ENCODE results near the gene DCD.

The DCD gene

DNA sequence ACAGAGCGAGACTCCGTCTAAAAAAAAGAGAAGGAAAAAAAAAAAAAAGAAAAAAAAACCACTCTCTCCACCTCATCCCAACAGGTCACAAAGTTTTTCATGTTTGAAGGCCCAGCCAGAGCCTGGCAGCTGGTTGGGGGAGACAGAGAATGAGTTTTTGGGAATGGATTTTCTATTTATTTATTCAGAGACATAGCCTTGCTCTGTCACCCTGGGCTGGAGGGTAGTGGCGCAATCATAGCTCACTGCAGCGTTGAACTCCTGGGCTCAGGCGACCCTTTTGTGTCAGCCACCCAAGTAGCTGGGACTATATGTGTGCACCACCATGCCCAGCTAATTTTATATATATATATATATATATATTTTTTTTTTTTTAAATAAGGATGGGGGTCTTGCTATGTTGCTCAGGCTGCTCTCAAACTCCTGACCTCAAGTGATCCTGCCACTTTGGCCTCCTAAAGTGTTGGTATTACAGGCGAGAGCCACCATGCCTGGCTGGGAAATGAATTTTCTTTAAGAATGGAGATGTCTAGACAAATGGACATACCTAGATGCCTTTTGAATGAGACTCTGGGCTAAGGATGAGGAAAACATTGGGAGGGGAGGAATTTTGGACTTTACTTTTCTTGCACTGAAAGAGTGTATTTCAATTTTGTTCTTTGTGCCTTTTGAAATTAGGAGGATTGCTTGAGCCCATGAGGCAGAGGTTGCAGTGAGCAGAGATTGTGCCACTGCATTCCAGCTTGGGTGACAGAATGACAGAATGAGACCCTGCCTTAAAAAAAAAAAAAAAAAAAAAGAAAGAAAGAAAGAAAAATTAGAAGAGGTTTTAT lies 42.8 kb downstream of the DCD start:
- no peak overlapping the region for H3K4me3 ChIP-seq
- TF ChIP-seq, protein P1, sequence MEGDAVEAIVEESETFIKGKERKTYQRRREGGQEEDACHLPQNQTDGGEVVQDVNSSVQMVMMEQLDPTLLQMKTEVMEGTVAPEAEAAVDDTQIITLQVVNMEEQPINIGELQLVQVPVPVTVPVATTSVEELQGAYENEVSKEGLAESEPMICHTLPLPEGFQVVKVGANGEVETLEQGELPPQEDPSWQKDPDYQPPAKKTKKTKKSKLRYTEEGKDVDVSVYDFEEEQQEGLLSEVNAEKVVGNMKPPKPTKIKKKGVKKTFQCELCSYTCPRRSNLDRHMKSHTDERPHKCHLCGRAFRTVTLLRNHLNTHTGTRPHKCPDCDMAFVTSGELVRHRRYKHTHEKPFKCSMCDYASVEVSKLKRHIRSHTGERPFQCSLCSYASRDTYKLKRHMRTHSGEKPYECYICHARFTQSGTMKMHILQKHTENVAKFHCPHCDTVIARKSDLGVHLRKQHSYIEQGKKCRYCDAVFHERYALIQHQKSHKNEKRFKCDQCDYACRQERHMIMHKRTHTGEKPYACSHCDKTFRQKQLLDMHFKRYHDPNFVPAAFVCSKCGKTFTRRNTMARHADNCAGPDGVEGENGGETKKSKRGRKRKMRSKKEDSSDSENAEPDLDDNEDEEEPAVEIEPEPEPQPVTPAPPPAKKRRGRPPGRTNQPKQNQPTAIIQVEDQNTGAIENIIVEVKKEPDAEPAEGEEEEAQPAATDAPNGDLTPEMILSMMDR (IDR thresholded peaks at IDR 0.05) = no peak
- peaks cover 0 to 10% of the 10 kb centered on the region in 2 donors for H3K27me3 ChIP-seq
- H3K27ac ChIP-seq = no peak overlapping the region
- no peaks in the 10 kb centered on the region for H3K4me1 ChIP-seq
- H3K9me3 ChIP-seq = no peaks in the 10 kb centered on the region
- peak in 1 of 2 donors; percentile 12 for DNase-seq
- no peaks in the 10 kb centered on the region for H3K36me3 ChIP-seq
- intact Hi-C loops (cut with DNase I; ENCODE audit: low total_unique reads) = no loop called here

DNA sequence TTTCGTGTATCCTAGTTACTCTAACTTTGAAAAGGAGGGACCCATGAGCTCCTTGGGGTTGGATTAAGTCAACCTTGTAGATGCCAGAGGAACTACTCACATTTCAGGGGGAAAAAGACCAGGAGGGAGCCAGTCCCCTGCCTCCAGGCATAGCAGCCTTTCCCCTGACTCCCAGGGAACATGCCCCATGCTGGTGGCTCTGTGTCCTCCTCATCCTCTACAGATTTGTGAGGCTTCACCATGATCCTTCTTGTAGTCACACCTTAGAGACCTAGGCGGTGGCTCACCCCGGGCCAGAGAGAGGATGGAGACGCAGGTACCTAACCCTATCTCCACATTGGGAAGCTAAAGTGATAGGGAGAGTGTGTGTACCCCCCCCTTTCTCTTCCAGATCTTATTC lies 43.7 kb downstream of the DCD start:
- intact Hi-C loops (cut with DNase I; ENCODE audit: low total_unique reads) = no loop called here
- H3K4me1 ChIP-seq = no peaks in the 10 kb centered on the region
- H3K4me3 ChIP-seq = no peak overlapping the region
- no peak for DNase-seq
- peaks cover 0 to 10% of the 10 kb centered on the region in 2 donors for H3K27me3 ChIP-seq
- H3K36me3 ChIP-seq = no peaks in the 10 kb centered on the region
- no peak overlapping the region for H3K27ac ChIP-seq
- no peaks in the 10 kb centered on the region for H3K9me3 ChIP-seq
- TF ChIP-seq, protein P1 (IDR thresholded peaks at IDR 0.05) = no peak

GRCh38 chr12:54603872-54604271 lies 44.3 kb downstream of the DCD start:
- peak in 1 of 2 donors; percentile 15 for DNase-seq
- no peaks in the 10 kb centered on the region for H3K4me1 ChIP-seq
- H3K36me3 ChIP-seq = no peaks in the 10 kb centered on the region
- peaks cover 0 to 7% of the 10 kb centered on the region in 2 donors for H3K27me3 ChIP-seq
- TF ChIP-seq, protein P1 (IDR thresholded peaks at IDR 0.05) = no peak
- intact Hi-C loops (cut with DNase I; ENCODE audit: low total_unique reads) = no loop called here
- no peak overlapping the region for H3K27ac ChIP-seq
- no peak overlapping the region for H3K4me3 ChIP-seq
- no peaks in the 10 kb centered on the region for H3K9me3 ChIP-seq

DNA sequence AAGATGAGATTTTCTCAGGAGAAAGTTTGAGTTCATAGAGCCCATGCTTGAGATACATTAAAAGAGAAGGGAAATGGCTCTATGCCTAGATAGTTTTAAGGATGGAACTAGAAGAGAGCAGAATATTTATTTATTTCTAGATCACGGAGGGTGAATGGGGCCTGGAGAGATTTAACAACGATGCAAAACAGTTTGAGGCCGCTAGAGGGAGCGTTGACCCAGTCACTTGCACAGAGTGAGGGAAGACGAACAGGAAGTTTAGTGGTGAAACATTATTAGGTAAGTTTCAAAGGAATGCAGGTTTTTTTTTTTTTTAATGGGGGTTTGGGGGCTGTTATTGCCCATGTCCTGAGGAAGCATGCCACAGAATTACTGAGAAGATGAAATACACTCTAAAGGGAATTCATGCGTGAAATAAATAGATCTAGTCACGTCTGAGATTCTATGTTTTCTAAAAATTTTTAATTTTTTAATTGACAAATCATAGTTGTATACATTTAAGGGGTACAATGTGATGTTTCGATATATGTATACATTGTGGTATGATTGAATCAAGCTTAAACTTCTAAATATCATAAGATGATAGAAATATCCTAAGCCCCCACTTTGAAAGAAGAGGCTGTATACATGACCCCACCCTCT lies 44.9 kb downstream of the DCD start:
- peak; percentile 53 to 62 for DNase-seq
- H3K9me3 ChIP-seq = no peaks in the 10 kb centered on the region
- H3K36me3 ChIP-seq = no peaks in the 10 kb centered on the region
- no peak overlapping the region for H3K4me3 ChIP-seq
- H3K4me1 ChIP-seq = no peaks in the 10 kb centered on the region
- peaks cover 0 to 3% of the 10 kb centered on the region in 2 donors for H3K27me3 ChIP-seq
- H3K27ac ChIP-seq = no peak overlapping the region
- intact Hi-C loops (cut with DNase I; ENCODE audit: low total_unique reads) = no loop called here
- TF ChIP-seq, protein P1 (IDR thresholded peaks at IDR 0.05) = peak; percentile 62 to 71

DNA sequence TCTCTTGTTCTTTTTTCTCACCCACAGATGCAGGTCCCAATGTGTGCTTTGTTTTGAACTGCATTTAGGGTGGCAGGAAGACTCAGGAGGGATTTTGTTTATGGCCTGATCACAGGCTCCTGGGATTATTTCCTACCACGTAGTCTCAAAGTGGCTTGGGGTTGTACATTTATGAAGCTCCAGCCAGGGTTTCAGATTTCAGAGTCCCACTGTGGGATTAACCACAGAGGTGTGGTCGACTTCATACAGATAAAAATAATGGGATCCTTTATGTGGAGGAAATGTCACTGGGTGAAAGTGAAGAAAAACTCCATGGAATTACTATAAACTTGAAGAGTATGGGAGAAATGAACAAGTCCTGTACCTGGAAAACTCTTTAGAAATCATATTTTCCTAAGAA lies 45.5 kb downstream of the DCD start:
- H3K36me3 ChIP-seq = no peaks in the 10 kb centered on the region
- intact Hi-C loops (cut with DNase I; ENCODE audit: low total_unique reads) = no loop called here
- no peak overlapping the region for H3K4me3 ChIP-seq
- no peaks in the 10 kb centered on the region for H3K9me3 ChIP-seq
- H3K27me3 ChIP-seq = no peaks in the 10 kb centered on the region
- DNase-seq = no peak
- no peak overlapping the region for H3K27ac ChIP-seq
- H3K4me1 ChIP-seq = no peaks in the 10 kb centered on the region
- TF ChIP-seq, protein P1 (IDR thresholded peaks at IDR 0.05) = no peak

All from tibial artery (tissue), 4 donors.